ENCODE measurements around the gene SNAI3.
A peak's percentile ranks its signal among the peaks of the same experiment; 100 is the strongest.

DNA sequence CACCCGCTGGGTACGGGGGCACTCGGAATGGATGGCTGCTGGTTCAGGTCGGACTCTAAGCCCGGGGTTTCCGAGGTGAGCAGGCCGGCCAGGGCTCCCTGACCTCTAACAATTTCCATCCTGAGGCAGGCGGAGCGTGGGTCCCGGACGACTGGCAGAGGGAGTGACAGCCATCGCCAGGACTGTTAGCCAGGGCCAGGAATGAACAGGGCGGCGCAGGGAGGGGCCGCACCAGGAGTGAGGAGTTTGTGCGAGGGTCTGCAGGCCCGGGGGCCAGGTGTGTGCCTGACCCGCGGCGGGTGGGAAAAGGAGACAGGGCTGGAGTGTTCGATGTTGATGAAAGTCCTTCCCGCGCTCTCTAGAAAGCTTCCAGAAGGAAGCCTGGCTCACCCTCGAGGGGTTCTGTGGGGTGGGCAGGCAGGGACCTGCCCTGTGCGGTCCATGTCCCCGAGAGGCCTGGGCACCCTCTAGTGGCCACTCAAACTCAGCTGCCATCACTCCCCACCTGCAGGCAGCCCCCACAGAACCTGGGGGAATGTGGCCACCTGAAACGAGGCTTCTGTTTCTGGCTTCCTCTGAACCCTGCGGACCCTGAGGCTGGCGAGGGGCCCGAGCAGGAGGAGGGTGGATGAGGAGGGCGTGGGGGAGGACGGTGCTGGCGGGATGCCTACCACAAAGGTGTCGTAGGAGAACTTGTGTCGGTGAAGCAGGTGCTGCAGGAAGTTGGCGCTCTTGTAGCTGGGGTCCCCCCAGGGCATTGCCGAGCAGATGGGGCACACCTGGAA lies 11.7 kb upstream of the SNAI3 start:
- TF ChIP-seq, protein P1, sequence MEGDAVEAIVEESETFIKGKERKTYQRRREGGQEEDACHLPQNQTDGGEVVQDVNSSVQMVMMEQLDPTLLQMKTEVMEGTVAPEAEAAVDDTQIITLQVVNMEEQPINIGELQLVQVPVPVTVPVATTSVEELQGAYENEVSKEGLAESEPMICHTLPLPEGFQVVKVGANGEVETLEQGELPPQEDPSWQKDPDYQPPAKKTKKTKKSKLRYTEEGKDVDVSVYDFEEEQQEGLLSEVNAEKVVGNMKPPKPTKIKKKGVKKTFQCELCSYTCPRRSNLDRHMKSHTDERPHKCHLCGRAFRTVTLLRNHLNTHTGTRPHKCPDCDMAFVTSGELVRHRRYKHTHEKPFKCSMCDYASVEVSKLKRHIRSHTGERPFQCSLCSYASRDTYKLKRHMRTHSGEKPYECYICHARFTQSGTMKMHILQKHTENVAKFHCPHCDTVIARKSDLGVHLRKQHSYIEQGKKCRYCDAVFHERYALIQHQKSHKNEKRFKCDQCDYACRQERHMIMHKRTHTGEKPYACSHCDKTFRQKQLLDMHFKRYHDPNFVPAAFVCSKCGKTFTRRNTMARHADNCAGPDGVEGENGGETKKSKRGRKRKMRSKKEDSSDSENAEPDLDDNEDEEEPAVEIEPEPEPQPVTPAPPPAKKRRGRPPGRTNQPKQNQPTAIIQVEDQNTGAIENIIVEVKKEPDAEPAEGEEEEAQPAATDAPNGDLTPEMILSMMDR (conservative IDR thresholded peaks at IDR 0.05; ENCODE audit: low read length): peak; percentile 42
- TF ChIP-seq EZH2phosphoT487 (IDR thresholded peaks at IDR 0.05; ENCODE audit: borderline replicate concordance): no peak
